Activated CD4-positive, alpha-beta T cell treated with anti-CD3 and anti-CD28 coated beads, Interleukin-2, Interleukin-6, amounts not matched to agents 100 ng/mL and 50 ng/mL, durations not matched to agents 16 hours and 8 hours (primary cell): ENCODE measurements around the gene TMEM143.
"Not testable (repeated sequence)": the region's sequence is repeated elsewhere in the genome, so short reads cannot be mapped to it uniquely, and the experiment has no call there.

Experiments used
- DNase-seq: peaks from one replicate; pipeline ENCODE4 v3.0.0-alpha.2; 2020

TMEM143 gene

DNA sequence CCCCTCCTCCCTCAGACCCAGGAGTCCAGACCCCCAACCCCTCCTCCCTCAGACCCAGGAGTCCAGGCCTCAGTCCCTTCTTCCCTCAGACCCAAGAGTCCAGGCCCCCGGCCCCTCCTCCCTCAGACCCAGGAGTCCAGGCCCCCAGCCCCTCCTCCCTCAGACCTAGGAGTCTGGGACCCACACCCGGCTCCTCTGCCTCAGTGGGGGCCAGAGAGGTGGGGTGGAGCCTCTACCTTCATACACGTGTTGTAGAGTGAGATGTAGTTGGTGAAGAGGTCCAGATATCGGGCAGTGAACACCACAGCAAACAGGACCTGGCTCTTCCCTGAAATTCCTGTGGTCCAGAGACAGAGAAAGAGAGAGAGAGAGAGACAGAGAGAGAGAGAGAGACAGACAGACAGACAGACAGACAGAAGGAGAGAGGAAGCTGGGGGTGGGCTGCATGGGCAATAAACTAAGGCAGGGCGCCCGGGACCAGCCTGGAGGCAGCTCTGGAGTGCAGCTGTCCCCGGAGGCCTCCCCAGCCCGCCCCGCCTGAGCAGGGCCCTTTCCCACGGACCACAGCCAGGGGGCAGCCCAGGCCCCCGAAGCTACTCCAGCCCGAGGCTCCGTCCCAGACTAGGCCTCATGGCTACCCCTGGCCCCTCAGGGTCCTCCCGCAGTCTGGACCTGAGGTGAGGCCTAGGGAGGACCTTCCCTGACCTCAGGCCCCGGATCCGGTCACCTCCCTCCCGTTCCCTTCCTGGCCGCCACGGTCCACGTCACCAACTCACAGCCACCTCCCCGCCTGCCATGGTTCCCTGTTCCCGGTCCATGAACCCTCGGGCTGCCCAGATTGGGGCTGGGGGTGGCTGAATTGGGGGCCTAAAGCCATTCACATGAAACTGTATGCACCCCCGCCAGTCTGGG lies 26.7 kb upstream of the TMEM143 start:
- peak; percentile 74 for DNase-seq

DNA sequence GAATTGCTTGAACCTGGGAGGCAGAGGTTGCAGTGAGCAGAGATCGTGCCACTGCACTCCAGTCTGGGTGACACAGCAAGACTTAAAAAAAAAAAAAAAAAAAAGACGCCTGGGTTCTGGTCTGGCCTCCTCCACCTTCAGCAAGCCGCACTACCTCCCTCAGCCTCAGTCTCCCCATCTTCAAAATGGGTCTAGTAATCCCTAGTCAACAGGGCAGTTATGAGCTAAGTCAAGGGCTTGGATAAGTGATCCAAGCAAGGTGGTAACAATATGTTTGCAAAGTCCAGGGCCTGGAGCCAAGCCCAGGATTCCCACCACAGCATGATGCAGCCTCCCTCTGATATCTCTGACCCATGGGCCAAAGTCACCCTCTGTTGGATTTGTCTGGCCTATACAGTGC lies 23.2 kb upstream of the TMEM143 start:
- no peak for DNase-seq

DNA sequence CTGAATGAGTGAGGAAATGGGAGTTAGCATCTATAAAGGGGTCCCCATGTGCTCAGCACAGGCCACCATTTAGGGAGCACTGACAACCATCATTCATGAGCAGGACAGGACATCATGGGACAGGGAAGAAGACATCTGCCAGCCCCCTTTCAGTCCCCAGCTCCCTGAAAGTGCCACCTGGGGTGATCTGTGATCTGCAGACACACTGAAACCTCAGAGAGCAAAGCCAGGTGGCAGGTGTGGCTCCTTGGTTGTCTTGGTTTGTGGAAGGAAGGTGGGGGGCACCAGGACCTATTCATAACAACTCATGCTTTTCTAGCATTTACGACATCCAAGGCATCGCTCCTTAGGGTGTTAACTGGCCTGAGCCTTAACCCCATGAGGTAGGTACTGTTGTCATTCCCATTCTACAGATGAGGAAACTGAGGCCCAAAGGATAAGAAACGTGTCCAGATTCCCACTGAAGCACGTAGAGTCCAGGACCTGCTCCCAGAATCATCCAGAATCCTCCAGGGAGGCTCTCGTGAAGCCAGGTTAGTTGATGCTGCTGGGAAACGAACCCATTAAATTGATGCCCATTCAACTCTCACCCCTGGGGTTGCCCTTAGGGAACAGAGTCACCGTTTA lies 21.8 kb upstream of the TMEM143 start:
- no peak for DNase-seq

DNA sequence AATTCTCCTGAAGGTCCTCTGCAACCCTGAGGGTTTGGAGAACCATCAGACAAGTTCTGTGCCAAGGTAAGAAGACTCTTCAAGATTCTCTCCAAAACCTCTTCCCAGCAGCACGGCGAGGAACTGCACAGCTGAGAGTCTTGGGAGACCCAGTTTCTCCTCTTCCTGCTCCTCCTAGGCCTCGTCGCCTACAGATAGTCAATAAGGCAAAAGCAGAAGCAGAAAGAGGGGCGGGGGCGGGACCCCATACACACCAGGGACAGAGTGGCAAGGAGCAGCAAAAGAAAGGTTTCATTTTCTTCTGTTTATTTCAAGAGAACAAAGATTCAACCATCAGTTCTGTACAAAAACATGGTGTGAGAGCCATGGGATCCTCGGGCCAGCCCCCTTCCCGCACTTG lies 18.5 kb upstream of the TMEM143 start:
- DNase-seq = no peak

DNA sequence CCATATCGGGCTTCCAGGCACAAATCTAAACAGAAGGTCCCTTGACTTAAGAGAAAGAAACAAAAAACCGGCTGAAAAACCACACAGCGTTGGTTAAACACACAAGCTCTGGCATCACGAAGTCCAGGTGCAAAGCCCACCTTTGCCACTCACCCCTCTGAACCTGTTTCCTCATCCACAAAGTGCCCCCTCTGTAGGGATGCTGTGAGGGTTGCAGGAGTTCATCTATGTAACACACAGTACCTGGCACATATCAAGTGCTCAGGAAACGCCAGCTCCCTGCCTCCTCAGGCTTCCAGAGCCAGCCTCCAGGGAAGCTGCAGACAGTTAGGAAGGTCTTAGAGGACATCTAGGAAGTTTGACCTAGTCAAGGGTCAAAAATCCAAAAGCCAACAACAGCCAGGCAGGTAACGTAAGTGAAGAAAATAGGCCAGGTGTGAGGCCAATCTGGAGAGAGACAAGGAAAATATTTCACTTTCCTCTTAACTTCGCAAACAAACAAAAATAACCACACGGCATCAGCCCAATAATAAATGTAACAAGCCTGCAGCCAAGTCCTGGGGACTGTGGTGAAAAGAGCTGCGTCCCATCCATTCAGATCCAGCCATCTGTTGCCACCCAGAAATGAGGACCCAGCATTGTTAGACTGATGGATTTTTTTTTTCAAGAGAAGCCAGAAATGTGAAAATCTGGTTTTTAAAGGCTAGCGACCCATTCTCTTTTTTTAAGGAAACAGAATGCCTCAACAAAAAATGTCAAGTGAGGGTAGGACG lies 17.6 kb upstream of the TMEM143 start:
- DNase-seq = no peak

DNA sequence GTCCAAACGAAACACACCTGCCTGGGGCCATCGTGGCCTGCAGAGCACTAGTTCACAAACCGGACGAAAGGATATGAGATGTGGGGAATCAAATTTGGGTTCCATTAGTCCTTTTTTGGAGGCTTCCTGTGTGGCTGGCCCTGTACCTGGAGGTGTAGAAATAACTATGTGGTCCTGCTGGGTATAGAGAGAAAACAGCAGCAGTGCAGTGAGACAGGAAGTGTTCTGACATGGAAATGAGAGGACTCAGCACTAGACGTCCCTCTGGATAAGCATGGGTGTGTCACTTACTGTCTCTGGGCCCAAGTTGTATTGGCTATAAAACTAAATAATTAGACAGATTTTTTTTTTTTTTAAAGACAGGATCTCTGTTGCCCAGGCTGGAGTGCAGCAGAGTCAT lies 15.3 kb upstream of the TMEM143 start:
- DNase-seq = no peak

DNA sequence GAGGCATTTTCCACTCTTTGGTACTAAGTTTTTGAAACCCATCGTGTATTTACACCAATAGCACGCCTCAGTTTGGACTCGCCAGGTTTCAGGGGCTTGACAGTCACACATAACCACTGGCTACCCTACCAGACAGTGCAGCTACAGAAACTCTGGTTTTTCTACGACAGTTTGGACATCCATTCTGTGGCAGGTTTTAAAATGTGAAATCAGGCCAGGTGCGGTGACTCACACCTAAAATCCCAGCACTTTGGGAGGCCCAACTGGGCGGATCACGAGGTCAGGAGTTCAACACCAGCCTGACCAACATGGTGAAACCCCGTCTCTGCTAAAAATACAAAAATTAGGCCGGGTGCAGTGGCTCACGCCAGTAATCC lies 14.4 kb upstream of the TMEM143 start:
- no peak for DNase-seq

DNA sequence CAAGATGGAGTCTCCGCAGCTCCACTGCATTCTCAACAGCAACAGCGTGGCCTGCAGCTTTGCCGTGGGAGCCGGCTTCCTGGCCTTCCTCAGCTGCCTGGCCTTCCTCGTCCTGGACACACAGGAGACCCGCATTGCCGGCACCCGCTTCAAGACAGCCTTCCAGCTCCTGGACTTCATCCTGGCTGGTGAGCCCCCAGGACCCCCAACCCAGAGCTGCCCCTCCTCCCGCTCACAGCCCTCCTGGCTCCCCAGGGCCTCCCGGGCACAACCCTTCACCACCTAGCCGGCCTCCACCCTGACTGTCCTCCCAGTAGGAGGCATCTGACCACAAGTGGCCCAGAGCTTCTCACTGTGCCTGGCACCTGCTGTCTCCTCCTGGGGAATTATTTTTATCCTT lies 9.8 kb upstream of the TMEM143 start:
- DNase-seq = no peak

DNA sequence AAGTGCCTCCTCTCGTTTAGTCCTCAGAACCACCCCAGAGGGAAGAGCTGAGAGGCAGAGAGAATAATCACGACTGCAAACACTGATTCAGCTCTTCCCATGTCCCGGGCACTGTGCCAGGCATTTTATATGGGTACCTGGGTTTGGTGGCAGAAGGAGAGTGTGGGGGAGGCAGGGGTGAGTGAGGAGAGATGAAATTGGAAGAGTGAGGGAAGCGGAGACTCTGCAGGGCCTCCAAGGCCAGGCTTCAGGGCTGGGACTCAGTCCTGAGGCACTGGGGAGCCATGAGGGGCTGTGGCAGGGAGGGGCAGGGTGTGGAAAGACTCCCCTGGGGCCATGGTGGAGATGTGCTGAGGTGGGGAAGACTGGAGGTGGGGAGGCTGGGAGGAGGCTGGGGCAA lies 9.2 kb upstream of the TMEM143 start:
- no peak for DNase-seq

DNA sequence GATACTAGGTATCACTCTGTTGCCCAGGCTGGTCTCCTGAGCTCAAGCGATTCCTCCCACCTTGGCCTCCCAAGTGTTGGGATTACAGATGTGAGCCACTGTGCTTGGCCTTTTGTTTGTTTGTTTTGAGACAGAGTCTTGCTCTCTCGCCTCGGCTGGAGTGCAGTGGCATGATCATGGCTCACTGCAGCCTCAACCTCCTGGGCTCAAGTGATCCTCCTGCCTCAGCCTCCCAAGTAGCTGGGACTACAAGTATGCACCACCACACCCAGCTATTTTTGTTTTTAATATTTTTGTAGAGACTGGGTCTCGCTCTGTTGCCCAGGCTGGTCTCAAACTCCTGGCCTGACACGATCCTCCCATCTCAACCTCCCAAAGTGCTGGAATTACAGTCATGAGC lies 8.0 kb upstream of the TMEM143 start:
- not testable (repeated sequence) for DNase-seq

DNA sequence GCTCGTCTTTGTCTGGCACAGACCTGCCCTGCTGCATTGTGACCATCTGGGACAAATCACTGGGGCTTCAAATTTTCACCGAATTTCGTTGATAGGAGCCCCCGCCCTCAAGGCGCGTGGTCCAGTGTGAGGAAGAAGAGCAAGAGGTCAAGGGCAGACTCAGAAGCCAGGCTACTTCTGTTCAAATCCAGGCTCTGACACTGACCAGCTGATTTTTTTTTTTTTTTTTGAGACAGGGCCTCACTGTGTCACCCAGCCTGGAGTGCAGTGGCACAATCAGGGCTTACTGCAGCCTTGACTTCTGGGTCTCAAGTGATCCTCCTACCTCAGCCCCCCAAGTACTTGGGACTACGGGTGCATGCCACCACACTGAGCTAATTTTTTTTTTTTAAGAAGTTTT lies 7.6 kb upstream of the TMEM143 start:
- no peak for DNase-seq

DNA sequence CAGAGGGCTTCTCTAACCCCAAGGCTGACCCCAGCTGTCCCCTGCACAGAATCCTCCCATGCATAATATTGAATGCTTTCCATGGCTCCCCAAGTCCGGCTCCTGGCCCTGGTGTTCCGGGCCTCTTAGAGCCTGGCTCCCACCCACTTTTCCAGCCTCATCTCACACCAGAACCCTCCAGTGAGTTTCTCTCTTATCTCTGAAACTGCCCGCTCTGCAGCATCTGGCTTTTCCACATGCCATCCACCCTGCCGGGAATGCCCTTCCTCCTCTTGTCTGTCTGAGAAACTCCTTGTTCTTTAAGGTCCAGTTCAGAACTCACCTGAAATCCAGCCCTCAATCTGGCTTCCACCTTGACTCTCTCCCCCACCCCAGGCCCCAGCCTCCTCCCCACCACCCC lies 7.2 kb upstream of the TMEM143 start:
- no peak for DNase-seq

DNA sequence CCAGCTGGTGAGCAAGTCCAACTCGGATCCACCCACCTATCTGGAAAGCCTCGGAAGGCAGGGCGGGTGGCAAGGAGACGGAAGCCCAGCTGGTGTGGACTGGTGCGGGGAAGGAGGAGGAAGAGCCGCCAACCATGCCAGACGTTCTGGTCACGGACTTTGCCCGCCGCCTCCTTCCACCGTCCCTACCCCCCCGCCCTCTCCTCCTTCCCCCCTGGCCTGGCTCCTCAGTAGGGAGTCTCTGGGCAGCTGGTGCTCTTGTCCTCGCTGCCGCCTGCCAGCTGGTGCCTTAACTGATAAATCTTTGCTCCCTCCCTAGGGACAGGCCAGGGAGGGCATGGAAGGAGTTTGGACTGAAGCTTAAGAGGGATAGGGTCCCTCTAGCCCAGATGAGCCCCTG lies 5.2 kb upstream of the TMEM143 start:
- no peak for DNase-seq

DNA sequence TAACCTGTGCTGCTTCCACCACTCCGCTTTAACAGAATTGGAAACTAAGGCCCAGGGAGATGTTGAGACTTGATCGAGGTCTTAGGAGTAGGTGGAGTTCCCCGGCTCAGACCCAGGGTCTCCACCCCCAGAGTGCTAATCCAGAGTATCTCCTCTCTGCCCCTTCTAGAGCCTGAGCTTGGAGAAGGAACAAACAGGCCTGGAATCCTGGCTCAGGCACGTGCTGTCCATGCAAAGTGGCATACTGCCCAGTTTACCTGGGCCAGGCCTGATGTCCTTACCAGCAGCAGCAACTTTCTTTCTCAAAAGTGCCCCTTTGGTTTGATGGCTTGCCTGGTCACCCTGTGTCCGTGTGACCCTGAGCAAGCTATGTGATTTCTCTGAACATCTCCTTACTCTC lies 4.1 kb upstream of the TMEM143 start:
- no peak for DNase-seq

DNA sequence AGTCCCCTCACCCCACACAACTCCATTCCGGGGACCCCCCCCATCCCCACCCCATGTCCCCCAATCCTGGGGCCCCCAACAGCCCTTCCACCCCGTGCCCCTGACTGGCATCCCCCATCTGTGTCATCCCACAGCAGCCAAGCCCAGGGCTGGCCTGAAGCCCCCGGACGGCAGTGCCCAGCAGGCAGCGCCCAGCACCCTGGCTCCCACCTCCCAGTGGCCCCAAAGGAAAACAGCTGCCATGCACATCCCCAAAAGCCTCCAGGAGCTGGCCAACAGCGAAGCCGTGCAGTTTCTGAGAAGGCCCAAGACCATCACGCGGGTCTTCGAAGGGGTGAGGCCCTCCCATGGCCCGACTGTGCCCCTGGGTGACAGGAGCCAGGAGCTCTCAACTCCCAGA lies 1.9 kb upstream of the TMEM143 start:
- no peak for DNase-seq

DNA sequence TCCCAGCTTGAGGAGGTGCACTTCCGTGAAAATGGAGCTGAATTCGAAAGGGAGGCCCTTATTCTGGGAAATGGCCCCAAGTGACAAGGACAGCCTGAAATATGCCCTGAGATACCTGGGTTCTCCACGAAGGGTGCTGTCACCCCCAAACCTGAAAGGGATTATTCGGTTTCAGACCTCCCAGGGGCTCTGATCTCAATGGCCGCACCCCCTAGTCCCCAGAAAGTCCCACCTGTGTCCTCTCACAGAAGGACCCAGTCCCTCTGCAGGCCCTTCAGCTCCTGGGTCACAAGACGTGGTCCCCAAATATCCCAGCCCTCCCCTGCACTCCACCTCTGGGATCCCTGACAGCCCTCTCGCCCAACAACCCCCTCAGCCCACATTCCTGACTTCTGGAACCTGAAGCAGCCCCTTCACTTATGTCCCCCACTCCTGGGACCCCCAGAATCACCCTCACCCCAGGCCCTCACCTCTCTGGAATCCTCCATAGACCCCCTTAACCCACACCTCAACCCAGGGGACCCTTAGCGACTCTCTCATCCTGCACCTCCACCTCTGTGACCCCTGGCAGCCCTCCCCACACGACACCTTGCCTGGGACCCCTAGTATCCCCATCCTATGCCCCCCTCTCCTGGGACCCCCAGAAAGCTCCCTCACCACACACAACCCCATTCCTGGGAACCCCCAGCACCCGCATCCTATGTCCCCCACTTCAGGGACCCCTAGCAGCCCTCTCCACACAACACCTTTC lies 1.0 kb upstream of the TMEM143 start:
- no peak for DNase-seq

DNA sequence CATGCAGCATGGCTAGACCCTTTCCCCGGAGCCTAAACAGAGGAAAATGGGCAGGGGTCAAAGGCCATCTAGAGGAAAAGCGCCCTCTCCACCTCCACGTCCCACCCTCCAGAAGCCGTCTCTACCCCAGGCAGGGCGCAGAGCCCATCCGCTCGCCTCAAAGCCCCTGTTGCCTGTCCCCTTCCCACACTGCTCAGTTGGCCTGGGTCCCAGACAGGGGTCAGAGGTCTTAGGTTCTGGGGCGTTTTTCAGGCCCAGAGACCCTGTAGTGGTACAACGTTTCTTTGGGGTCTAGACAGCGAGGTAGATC lies 285 bp downstream of the TMEM143 start:
- no peak for DNase-seq

DNA sequence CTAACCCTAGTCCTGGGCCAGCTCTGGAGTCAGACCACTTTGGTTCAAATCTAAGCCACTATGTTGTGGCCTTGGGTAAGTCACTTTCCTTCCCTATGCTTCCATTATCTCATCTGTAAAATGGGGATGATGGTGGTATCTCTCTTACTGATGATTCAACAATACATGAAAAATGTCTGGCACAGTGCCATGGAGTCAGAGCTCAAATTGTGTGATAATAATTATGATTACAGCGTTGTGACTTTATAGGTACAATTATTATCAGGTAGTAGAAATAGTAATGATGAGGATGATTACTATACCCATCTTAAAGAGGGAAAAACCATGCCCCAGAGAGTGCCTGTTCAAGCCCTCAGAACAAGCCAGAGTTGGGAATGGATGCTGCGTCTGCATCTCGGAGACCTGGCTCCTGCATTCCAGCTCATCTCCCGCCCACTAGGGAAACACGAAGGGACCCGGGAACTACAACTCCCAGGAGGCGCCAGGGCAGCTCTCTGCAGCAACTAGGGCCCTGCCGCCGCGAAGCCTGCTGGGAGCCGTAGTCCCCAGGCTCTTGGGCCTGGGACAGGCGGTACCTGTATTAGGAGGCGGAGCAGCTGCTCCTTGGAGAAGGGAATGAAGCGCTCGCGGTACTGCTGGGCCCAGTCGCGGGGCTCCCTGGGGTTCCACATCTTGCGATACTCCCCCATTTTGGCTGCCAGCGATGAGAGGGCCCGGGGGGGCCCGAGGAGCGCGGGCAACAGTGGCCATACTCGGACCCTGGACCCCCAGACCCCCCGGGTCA lies 832 bp downstream of the TMEM143 start:
- DNase-seq = peak; percentile 96

DNA sequence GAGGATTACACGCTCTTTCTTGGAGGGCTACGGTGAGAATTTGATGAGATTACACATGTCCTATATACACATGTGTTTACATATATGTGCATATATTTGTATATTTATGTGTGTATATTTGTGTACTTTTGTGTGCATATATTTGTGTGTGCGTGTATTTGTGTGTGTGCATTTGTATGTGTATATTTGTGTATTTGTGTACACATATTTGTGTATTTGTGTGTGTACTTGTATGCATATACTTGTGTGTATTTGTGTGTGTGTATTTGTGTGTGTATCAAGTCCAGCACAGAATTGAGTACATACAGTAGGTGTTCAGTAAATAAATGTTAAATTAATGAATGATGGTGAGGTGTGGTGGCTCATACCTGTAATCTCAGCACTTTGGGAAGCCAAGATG lies 1.8 kb downstream of the TMEM143 start:
- no peak for DNase-seq

DNA sequence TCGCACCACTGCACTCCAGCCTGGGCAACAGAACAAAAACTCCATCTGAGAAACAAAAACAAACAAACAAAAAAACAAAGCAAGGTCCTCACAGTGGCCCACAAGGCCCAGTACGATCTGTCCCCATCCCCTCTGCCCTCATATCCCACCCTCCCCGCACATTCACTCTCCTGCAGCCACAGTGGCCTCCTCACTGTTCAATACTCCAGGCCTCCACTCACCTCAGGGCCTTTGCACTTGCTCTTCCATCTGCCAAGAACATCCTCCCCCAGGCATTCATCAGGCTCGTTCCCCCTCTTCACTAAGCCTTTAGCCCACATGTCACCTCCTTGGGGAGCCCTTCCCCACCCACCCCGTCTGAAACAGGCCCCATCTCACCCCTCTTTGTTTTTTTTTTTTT lies 4.6 kb downstream of the TMEM143 start:
- DNase-seq = no peak

DNA sequence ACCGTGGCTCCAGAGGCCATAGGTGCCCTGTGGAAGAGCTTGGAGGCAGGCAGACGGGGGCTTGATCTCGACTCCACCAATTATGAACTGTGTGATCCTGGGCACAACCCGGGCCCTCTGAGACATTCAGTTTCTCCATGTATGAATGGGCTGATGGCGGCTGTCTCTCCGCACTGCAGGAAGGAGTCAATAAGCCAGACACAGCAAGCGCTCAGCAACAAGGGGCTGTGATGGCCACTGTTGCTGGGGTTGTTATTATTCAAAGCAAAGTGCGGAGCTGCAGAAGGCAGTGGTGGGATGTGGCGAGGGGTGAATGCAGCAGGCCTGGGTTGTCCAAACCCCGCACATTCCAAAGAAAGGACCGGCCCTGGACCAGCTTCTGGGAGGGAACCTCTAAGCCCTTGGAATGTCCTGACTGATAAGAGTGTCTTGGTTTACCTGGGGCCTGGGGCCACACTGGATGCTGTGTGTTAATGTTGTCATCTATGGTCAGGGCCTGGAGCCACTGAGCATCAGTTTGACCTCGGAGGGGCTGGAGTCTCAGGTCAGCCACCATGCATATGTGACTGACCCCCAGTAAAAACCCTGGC lies 8.3 kb downstream of the TMEM143 start:
- no peak for DNase-seq

DNA sequence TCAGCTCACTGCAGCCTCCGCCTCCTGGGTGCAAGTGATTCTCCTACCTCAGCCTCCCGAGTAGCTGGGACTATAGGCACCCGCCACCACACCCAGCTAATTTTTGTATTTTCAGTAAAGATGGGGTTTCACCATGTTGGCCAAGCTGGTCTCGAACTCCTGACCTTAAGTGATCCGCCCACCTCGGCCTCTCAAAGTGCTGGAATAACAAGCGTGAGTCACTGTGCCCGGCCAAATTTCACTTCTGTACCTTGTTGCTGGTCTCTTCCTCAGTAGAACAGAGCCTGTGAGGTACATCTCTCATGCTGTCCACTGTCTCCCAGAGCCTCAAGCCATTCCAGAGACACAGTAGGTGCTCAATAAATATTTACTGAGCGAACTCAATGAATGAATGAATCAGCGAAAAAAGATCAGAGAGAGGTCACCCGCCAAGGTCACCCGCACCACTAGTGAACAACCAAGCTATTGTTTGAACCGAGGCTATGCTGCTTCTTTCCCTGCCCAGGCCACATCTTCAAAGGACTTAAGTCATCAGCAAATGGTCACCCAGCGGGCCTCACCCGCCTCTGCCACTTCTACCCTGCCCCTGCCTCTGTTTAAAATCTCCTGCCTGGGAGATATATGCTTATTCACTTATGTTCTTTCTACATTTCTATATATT lies 9.3 kb downstream of the TMEM143 start:
- DNase-seq = no peak
